Natural killer cell (primary cell): ENCODE data around the gene VNN1. TPM values are rescaled to one million over a fixed set of nuclear protein-coding genes. Genes with fewer than 3 reads are reported as not detected.
"Not testable (repeated sequence)": the region's sequence is repeated elsewhere in the genome, so short reads cannot be mapped to it uniquely, and the experiment has no call there.

ENCODE experiments used
- ATAC-seq, 3 donors: fragments of 150-1000 bp in 2 of 3; fragments of 200-7000 bp in 1 of 3; cut with Tn5 transposase; 1 replicate in 1 of 3; 2 replicates in 2 of 3; pipeline ENCODE4 v1.10.0; 2021; ENCODE audit warnings: mild to moderate bottlenecking in 2 of 3, moderate library complexity in 2 of 3
- DNase-seq, 2 donors: peaks; one replicate each; pipeline versions ENCODE4 v3.0.0 to v3.0.0-alpha.2; 2013 to 2021; ENCODE audit warnings: mixed read lengths in 1 of 2
- H3K27ac ChIP-seq: one replicate; pipeline ENCODE4 v1.5.1; 2013; ENCODE audit warnings: mild to moderate bottlenecking, low read length
- H3K27me3 ChIP-seq: one replicate; pipeline ENCODE4 v1.6.1; 2013; ENCODE audit warnings: low read length; ENCODE audit not compliant: control insufficient read depth, insufficient read depth
- H3K36me3 ChIP-seq: one replicate; pipeline ENCODE4 v1.6.1; 2013; ENCODE audit warnings: low read length; ENCODE audit not compliant: control insufficient read depth, insufficient read depth
- H3K4me1 ChIP-seq: one replicate; pipeline ENCODE4 v1.6.1; 2013; ENCODE audit warnings: low read length; ENCODE audit not compliant: control insufficient read depth, insufficient read depth
- H3K4me3 ChIP-seq: one replicate; pipeline ENCODE4 v1.5.1; 2013; ENCODE audit warnings: low read length
- H3K9me3 ChIP-seq: one replicate; pipeline ENCODE4 v1.6.1; 2013; ENCODE audit warnings: low read length; ENCODE audit not compliant: control insufficient read depth, insufficient read depth
- H3K27ac Mint-ChIP-seq, 2 donors: one replicate each; pipeline ENCODE4 v1.8.0; 2022; ENCODE audit warnings: mild to moderate bottlenecking in 2 of 2, mixed read lengths in 2 of 2, moderate library complexity in 1 of 2
- H3K27me3 Mint-ChIP-seq, 2 donors: one replicate each; pipeline ENCODE4 v1.8.0; 2022; ENCODE audit warnings: low read depth in 2 of 2, mixed read lengths in 2 of 2
- H3K36me3 Mint-ChIP-seq: one replicate; pipeline ENCODE4 v1.8.0; 2022; ENCODE audit warnings: mixed read lengths
- H3K4me1 Mint-ChIP-seq, 2 donors: one replicate each; pipeline ENCODE4 v1.8.0; 2022; ENCODE audit warnings: mixed read lengths in 2 of 2
- H3K4me3 Mint-ChIP-seq: one replicate; pipeline ENCODE4 v1.8.0; 2022; ENCODE audit warnings: mild to moderate bottlenecking, moderate library complexity, mixed read lengths
- H3K9me3 Mint-ChIP-seq, 2 donors: one replicate each; pipeline ENCODE4 v1.8.0; 2022; ENCODE audit warnings: mixed read lengths in 2 of 2
- CTCF ChIP-seq: fragments of 200-600 bp; IDR thresholded peaks from one replicate; pipeline ENCODE4 v1.8.0; 2022; ENCODE audit warnings: antibody characterized with exemption
- WGBS: methylation state at CpG from one replicate; pipeline ENCODE4 v1.1.7; 2013; ENCODE audit warnings: missing lambda C conversion rate; ENCODE audit not compliant: insufficient coverage; 5-methylcytosine and 5-hydroxymethylcytosine counted together
- intact Hi-C: fragments of 100-400 bp; cut with micrococcal nuclease; formaldehyde crosslinking; loops from one replicate; pipeline ENCODE4 v1.14.2; 2022
- total RNA-seq, 4 donors: library from RNA; stranded (reverse); fragments of 120-200 nt in 1 of 4; gene quantifications; one replicate each; pipeline versions ENCODE4 v1.2.3 to v1.2.4, GENCODE V29; 2013 to 2022

VNN1 gene
- total RNA-seq, 3 donors from 2014 or later (not counting 1 experiment from before 2014, with no cell fraction given), result 1.1 to 1.6 TPM; not detected in 1

DNA sequence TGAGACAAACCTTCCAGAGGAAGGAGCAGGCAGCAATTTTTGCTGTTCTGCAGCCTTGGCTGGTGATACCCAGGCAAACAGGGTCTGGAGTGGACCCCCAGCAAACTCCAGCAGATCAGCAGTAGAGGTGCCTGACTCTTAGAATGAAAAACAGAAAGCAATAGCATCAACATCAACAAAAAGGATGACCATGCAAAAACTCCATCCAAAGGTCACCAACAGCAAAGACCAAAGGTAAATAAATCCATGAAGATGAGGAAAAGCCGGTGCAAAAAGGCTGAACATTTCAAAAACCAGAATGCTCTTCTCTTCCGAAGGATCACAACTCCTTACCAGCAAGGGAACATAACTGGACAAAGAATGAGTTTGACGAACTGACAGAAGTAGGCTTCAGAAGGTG, 77.9 kb downstream of the VNN1 start:
- DNase-seq, H3K4me1 ChIP-seq, H3K36me3 Mint-ChIP-seq, H3K4me1 Mint-ChIP-seq, H3K9me3 ChIP-seq, H3K4me3 Mint-ChIP-seq, H3K27ac Mint-ChIP-seq, H3K4me3 ChIP-seq, intact Hi-C loops, H3K9me3 Mint-ChIP-seq, H3K27me3 ChIP-seq, ATAC-seq, H3K27ac ChIP-seq, H3K36me3 ChIP-seq: not testable (repeated sequence)
- whole genome bisulfite sequencing, result 100% methylated on average over 2 of the region's 3 CpGs
- peaks cover 12 to 19% of the 10 kb centered on the region in 2 donors for H3K27me3 Mint-ChIP-seq

DNA sequence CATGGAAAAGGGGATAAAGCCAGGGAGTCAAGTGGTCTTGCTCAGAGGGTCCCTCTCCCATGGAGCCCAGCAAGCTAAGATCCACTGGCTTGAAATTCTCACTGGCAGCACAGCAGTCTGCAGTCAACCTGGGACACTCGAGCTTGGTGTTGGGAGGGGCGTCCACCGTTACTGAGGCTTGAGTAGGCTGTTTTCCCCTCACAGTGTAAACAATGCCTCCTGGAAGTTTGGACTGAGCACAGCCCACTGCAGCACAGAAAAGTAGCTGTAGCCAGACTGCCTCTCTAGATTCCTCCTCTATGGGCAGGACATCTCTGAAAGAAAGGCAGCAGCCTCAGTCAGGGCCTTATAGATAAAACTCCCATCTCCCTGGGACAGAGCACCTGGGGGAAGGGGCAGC, 78.6 kb downstream of the VNN1 start:
- H3K27ac Mint-ChIP-seq, ATAC-seq, H3K4me1 ChIP-seq, H3K36me3 Mint-ChIP-seq, H3K9me3 ChIP-seq, H3K36me3 ChIP-seq, intact Hi-C loops, H3K27me3 ChIP-seq, H3K4me1 Mint-ChIP-seq, H3K27ac ChIP-seq, H3K9me3 Mint-ChIP-seq, DNase-seq, H3K4me3 ChIP-seq, H3K4me3 Mint-ChIP-seq: not testable (repeated sequence)
- 77% methylated on average over 3 of the region's 3 CpGs for WGBS
- peaks cover 17 to 19% of the 10 kb centered on the region in 2 donors for H3K27me3 Mint-ChIP-seq

DNA sequence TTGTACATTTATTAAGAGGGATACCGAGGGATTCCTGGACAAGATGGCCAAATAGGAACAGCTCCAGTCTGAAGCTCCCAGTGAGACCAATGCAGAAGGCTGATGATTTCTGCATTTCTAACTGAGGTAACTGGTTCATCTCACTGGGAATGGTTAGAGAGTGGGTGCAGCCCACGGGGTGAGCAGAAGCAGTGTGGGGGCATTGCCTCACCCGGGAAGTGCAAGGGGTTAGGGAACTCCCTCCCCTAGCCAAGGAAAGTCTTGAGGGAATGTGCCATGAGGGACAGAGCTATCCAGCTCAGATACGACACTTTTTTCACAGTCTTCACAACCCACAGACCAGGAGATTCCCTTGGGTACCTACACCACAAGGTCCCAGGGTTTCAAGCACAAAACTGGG, 79.1 kb downstream of the VNN1 start:
- no peak overlapping the region for H3K27ac Mint-ChIP-seq
- intact Hi-C loops, result no loop called here
- H3K9me3 ChIP-seq, result no peaks in the 10 kb centered on the region
- no peaks in the 10 kb centered on the region for H3K36me3 Mint-ChIP-seq
- TF ChIP-seq CTCF, result no peak
- H3K4me3 ChIP-seq, result no peak overlapping the region
- ATAC-seq, result no peak
- H3K4me3 Mint-ChIP-seq, result no peak overlapping the region
- H3K4me1 Mint-ChIP-seq, result no peaks in the 10 kb centered on the region
- H3K9me3 Mint-ChIP-seq, result no peaks in the 10 kb centered on the region
- no peak for DNase-seq
- WGBS, result 81% methylated on average over 4 of the region's 4 CpGs
- peaks cover 4% of the 10 kb centered on the region for H3K27me3 ChIP-seq
- H3K36me3 ChIP-seq, result no peaks in the 10 kb centered on the region
- no peaks in the 10 kb centered on the region for H3K4me1 ChIP-seq
- no peak overlapping the region for H3K27ac ChIP-seq
- H3K27me3 Mint-ChIP-seq, result peaks cover 17 to 19% of the 10 kb centered on the region in 2 donors

GRCh38 chr6:132633362-132633761, 80.5 kb downstream of the VNN1 start:
- H3K36me3 ChIP-seq, result no peaks in the 10 kb centered on the region
- no peak overlapping the region for H3K27ac Mint-ChIP-seq
- H3K4me3 ChIP-seq, result no peak overlapping the region
- no peak overlapping the region for H3K27ac ChIP-seq
- DNase-seq, result no peak
- H3K27me3 ChIP-seq, result peaks cover 7% of the 10 kb centered on the region
- no peaks in the 10 kb centered on the region for H3K9me3 ChIP-seq
- ATAC-seq, result no peak
- no peak overlapping the region for H3K4me3 Mint-ChIP-seq
- 85% methylated on average over 2 of the region's 2 CpGs for WGBS
- no peaks in the 10 kb centered on the region for H3K4me1 ChIP-seq
- H3K4me1 Mint-ChIP-seq, result no peaks in the 10 kb centered on the region
- intact Hi-C loops, result no loop called here
- no peaks in the 10 kb centered on the region for H3K36me3 Mint-ChIP-seq
- no peak for TF ChIP-seq CTCF
- H3K9me3 Mint-ChIP-seq, result no peaks in the 10 kb centered on the region
- H3K27me3 Mint-ChIP-seq, result peaks cover 25 to 27% of the 10 kb centered on the region in 2 donors

Other genes starting within 250 kb of the VNN1 start
- 10 to 100 TPM; 37.3 to 49.9 (median 39.5) TPM for gene STX7, start 200.9 kb downstream of the VNN1 start, total RNA-seq
- not detected for gene TAAR9, start 175.8 kb downstream of the VNN1 start, total RNA-seq
- not detected for gene TAAR8, start 161.4 kb downstream of the VNN1 start, total RNA-seq
- not detected for gene TAAR6, start 143.7 kb downstream of the VNN1 start, total RNA-seq
- not detected for gene TAAR5, start 124.3 kb downstream of the VNN1 start, total RNA-seq
- gene TAAR2, start 89.8 kb downstream of the VNN1 start, total RNA-seq, result not detected
- not detected for gene TAAR1, start 54.9 kb downstream of the VNN1 start, total RNA-seq
- 10 to 100 TPM; 20.3 to 31.9 (median 25.4) TPM for gene VNN2, start 43.8 kb upstream of the VNN1 start, total RNA-seq
- 1 to 10 TPM; 2.5 to 3.6 (median 3.0) TPM for gene SLC18B1, start 84.6 kb upstream of the VNN1 start, total RNA-seq
- 100 to 1,000 TPM; 585 to 801 (median 769) TPM for gene RPS12, start 100.5 kb upstream of the VNN1 start, total RNA-seq